ENCODE results near the gene ANO10.

GRCh38 chr3:43584043-43584826 lies 37.6 kb downstream of the ANO10 start:
- TF ChIP-seq CTCF (IDR thresholded peaks at IDR 0.05) (no peak), POLR2A (IDR thresholded peaks at IDR 0.05) (no peak)
